GM06990 (cell line): ENCODE measurements around the gene LBR.
"Not testable (repeated sequence)": the region's sequence is repeated elsewhere in the genome, so short reads cannot be mapped to it uniquely, and the experiment has no call there.

Experiments used
- DNase-seq: peaks from one replicate; pipeline ENCODE4 v3.0.0-alpha.2; 2011; ENCODE audit not compliant: insufficient read length; ENCODE audit errors: extremely low read depth
- H3K27me3 ChIP-seq: replicated peaks from 2 replicates; pipeline ENCODE4 v1.6.0; 2011; ENCODE audit warnings: low read length; ENCODE audit not compliant: control insufficient read depth, insufficient read depth
- H3K36me3 ChIP-seq: 2 replicates; pipeline ENCODE4 v1.5.1; 2011; ENCODE audit warnings: low read length; ENCODE audit not compliant: control insufficient read depth, insufficient read depth
- H3K4me3 ChIP-seq: replicated peaks from 2 replicates; pipeline ENCODE4 v1.5.1; 2011; ENCODE audit warnings: low read depth, mild to moderate bottlenecking, control low read depth, low read length
- CTCF ChIP-seq: IDR thresholded peaks from 2 replicates; pipeline ENCODE4 v1.5.1; 2011; ENCODE audit warnings: low read length, control low read depth, mild to moderate bottlenecking, inconsistent platforms; ENCODE audit not compliant: insufficient read depth, poor library complexity, severe bottlenecking

Gene LBR

DNA sequence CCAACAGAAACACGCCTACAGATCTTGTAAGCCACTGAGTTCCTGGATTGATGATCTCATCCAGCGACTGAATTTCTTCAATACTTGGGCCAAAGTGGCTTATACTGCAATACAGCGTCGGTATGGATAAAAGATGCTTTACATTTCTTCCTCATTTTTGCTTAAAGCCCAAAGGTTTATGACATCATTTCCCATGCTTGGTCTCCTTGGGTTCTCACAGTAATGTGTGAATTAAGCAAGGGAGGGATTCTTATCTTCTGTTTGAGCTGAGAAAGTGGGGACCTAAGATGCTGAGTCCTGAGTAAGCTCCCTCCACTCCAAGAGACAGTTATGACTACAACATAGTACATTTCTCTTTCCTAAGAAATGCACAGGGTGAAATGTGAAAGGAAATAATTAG lies 39.5 kb downstream of the LBR start:
- no peak for TF ChIP-seq CTCF
- H3K4me3 ChIP-seq = no peak overlapping the region
- no peak for DNase-seq
- no peaks in the 10 kb centered on the region for H3K36me3 ChIP-seq
- H3K27me3 ChIP-seq = no peaks in the 10 kb centered on the region

DNA sequence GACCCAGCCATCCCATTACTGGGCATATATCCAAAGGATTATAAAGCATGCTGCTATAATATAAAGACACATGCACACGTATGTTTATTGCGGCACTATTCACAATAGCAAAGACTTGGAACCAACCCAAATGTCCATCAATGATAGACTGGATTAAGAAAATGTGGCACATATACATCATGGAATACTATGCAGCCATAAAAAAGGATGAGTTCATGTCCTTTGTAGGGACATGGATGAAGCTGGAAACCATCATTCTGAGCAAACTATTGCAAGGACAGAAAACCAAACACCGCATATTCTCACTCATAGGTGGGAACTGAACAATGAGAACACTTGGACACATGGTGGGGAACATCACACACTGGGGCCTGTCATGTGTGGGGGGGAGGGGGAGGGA lies 41.0 kb downstream of the LBR start:
- not testable (repeated sequence) for H3K27me3 ChIP-seq, H3K36me3 ChIP-seq, H3K4me3 ChIP-seq, DNase-seq

GRCh38 chr1:225380691-225381090 lies 47.1 kb downstream of the LBR start:
- no peak for DNase-seq
- no peak overlapping the region for H3K4me3 ChIP-seq
- TF ChIP-seq CTCF = no peak
- H3K36me3 ChIP-seq = no peaks in the 10 kb centered on the region
- H3K27me3 ChIP-seq = no peaks in the 10 kb centered on the region

DNA sequence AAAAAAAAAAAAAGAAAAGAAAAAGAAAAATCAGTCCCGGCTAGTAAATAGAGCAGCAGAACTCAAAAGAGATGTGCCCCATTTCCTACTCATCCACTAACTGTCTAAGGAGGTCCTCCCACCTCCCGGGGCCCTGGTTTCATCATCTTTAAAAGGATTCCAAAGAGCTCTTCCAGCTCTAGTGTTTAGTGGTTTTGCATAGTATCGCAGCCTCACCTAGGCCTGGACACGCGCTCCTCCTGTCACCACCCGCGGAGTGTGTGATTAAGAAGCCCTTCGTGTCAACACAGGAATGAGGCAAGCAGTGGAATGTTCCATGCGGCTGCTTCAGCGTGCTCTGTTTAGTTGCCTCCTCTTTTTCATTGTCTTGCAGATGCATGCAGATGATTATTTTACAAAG lies 49.0 kb downstream of the LBR start:
- Histone ChIP-seq H3K4me3 (no peak overlapping the region), H3K27me3 (no peaks in the 10 kb centered on the region), H3K36me3 (no peaks in the 10 kb centered on the region)
- TF ChIP-seq CTCF = no peak
- no peak for DNase-seq

GRCh38 chr1:225374996-225375395 lies 52.8 kb downstream of the LBR start:
- Histone ChIP-seq H3K36me3 (no peaks in the 10 kb centered on the region), H3K27me3 (no peaks in the 10 kb centered on the region), H3K4me3 (no peak overlapping the region)
- TF ChIP-seq CTCF = no peak
- no peak for DNase-seq

DNA sequence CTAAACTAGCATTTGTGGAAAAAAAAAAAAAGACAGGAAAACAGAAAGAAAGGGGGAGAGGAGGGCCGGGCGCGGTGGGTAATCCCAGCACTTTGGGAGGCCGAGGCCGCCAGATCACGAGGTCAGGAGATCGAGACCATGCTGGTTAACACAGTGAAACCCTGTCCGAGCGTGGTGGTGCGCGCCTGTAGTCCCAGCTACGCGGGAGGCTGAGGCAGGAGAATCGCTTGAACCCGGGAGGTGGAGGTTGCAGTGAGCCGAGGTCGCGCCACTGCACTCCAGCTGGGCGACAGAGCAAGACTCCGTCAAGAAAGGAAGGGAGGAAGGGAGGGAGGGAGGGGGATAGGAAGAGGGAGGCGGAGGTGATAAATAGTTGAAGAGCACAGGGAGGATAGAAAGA lies 54.7 kb downstream of the LBR start:
- Histone ChIP-seq H3K27me3 (no peaks in the 10 kb centered on the region), H3K4me3 (no peak overlapping the region), H3K36me3 (no peaks in the 10 kb centered on the region)
- no peak for TF ChIP-seq CTCF
- no peak for DNase-seq
